ENCODE data around the gene PARVB.

The PARVB gene

GRCh38 chr22:44093791-44094190 is 69.7 kb downstream of the PARVB start:
- intact Hi-C loops (cut with DNase I; ENCODE audit: low total_unique reads): no loop called here
- peaks cover 0 to 9% (median 0%) of the 10 kb centered on the region in 4 donors for H3K4me1 ChIP-seq
- no peaks in the 10 kb centered on the region for H3K9me3 ChIP-seq
- H3K36me3 ChIP-seq: peaks cover 0 to 16% (median 0%) of the 10 kb centered on the region in 3 donors
- H3K27me3 ChIP-seq: no peaks in the 10 kb centered on the region
- TF ChIP-seq, protein P1, sequence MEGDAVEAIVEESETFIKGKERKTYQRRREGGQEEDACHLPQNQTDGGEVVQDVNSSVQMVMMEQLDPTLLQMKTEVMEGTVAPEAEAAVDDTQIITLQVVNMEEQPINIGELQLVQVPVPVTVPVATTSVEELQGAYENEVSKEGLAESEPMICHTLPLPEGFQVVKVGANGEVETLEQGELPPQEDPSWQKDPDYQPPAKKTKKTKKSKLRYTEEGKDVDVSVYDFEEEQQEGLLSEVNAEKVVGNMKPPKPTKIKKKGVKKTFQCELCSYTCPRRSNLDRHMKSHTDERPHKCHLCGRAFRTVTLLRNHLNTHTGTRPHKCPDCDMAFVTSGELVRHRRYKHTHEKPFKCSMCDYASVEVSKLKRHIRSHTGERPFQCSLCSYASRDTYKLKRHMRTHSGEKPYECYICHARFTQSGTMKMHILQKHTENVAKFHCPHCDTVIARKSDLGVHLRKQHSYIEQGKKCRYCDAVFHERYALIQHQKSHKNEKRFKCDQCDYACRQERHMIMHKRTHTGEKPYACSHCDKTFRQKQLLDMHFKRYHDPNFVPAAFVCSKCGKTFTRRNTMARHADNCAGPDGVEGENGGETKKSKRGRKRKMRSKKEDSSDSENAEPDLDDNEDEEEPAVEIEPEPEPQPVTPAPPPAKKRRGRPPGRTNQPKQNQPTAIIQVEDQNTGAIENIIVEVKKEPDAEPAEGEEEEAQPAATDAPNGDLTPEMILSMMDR (IDR thresholded peaks at IDR 0.05): no peak
- DNase-seq: no peak
- no peak overlapping the region for H3K27ac ChIP-seq
- H3K4me3 ChIP-seq: no peak overlapping the region

DNA sequence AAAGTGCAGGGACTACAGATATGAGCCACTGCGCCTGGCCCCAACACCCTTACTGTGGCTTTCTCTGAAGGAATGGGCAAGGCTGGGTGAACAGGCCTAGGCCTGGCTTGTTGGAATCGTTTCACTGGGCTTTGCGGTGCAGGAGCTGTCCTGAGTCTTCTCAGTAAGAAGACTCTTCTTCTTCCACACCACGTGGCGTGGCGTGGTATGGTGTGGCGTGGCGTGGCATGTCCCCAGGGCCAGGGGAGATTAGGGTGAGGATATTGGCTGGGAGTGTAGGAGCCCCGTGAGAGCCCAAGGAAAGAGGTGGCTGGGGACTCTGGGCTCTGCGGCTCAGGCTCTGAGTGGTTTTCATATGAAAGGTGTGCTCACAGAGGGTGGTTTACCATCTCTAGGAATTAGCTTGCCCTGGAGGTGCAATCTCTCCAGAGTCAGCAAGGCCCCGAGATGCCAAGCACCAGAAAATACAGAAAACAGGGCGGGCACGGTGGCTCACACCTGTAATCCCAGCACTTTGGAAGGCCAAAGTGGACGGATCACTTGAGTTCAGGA is 70.7 kb downstream of the PARVB start:
- Histone ChIP-seq H3K36me3 (peaks cover 0 to 16% (median 0%) of the 10 kb centered on the region in 3 donors), H3K9me3 (no peaks in the 10 kb centered on the region), H3K4me1 (no peaks in the 10 kb centered on the region), H3K27ac (no peak overlapping the region), H3K27me3 (no peaks in the 10 kb centered on the region), H3K4me3 (no peak overlapping the region)
- TF ChIP-seq, protein P1 (IDR thresholded peaks at IDR 0.05): no peak
- no peak for DNase-seq
- intact Hi-C loops (cut with DNase I; ENCODE audit: low total_unique reads): no loop called here

DNA sequence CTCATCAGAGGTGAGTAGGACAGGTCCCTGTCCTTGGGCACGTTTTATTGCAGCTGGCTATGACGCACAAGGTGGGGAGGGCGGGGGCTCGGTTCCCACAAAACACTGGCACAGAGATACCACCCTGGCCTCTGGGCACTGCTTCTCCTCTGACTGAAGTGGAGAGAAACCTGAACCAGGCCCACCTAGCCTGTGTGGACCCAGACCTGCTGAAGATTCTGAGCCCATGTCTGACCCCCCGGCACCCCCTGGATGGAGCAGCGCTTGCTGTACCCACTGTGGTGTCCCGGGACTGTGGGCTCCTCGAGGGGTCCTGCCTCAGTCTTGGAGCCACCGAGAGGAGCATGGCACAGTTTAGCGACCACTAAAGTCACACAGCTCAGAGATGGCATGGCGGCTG is 72.6 kb downstream of the PARVB start:
- Histone ChIP-seq H3K9me3 (no peaks in the 10 kb centered on the region), H3K27ac (no peak overlapping the region), H3K4me1 (no peaks in the 10 kb centered on the region), H3K36me3 (peaks cover 0 to 16% (median 0%) of the 10 kb centered on the region in 3 donors), H3K27me3 (no peaks in the 10 kb centered on the region), H3K4me3 (no peak overlapping the region)
- intact Hi-C loops (cut with DNase I; ENCODE audit: low total_unique reads): no loop called here
- TF ChIP-seq, protein P1 (IDR thresholded peaks at IDR 0.05): no peak
- DNase-seq: no peak

DNA sequence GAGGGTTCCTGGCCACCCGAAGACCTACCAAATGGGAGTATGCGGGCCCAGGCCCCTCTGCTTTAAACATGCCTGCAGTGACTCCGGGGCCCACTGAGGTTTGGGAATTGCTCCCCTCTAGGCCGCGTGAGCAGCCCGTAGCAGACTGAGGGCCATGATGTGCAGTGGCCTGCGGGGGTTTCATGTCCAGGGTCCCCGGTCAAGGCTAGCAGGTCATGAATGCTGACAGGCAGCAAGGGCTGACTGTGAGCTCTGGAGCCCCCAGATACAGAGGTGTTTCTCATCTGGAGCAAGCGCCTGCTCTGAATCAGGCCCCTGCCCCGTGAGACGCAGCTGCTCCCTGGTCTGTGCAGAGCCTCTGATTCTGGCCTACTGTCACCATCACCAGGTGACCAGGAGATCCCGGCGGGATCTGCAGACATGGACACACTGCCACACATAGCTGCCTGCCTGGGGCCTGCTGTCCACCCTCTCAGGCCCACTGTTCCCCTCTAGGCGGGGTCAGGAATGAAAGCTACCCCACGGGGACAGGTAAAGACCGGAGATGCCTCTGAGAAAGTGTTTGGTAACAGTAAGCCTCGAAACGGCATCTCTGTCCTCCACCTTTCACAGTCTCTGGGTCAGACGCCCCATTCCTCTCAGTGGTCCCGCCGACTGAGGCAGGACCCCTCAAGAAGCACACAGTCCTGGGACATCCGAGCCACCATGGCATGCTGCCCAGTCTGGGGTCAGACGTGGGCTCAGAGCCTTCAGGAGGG is 73.3 kb downstream of the PARVB start:
- Histone ChIP-seq H3K27me3 (no peaks in the 10 kb centered on the region), H3K9me3 (peaks cover 0 to 4% (median 0%) of the 10 kb centered on the region in 3 donors), H3K4me1 (no peaks in the 10 kb centered on the region), H3K4me3 (no peak overlapping the region), H3K27ac (no peak overlapping the region), H3K36me3 (peaks cover 0 to 21% (median 0%) of the 10 kb centered on the region in 3 donors)
- intact Hi-C loops (cut with DNase I; ENCODE audit: low total_unique reads): no loop called here
- TF ChIP-seq, protein P1 (IDR thresholded peaks at IDR 0.05): no peak
- DNase-seq: no peak

DNA sequence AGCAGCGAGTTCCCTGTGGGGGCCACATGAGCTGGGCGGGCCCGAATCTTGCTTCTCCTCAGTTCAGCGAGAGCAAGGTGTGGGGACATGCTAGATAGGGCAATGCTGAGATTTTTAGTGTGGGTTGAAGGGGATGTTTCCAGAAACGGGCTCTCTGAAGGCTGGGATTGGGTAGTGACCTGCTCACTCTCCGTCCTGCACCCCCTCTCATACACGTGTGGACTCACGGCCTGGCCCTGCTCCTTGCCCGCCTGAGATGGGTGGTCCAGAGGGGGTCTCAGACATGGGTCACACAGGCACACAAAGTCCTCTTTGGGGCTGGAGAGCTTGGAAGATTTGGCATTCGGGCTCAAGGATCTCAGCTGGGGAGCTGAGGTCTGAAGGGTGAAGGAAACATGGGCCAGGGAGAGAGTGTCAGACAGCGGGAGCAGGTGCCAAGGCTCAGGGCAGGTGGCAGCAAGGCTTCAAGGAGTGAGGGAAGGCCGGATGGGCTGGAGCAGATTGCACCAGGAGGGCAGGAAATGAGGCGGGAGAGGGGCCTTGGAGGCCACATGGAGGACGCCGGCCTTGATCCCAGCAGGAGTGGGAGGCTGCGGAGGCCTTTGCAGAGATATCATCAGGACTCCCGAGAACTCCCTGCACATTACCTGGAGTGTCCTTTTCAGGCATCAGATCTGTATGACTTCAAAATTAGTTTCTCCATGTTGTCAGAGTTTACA is 74.1 kb downstream of the PARVB start:
- no peak overlapping the region for H3K27ac ChIP-seq
- H3K27me3 ChIP-seq: no peaks in the 10 kb centered on the region
- intact Hi-C loops (cut with DNase I; ENCODE audit: low total_unique reads): no loop called here
- H3K4me1 ChIP-seq: no peaks in the 10 kb centered on the region
- peaks cover 0 to 4% (median 0%) of the 10 kb centered on the region in 3 donors for H3K9me3 ChIP-seq
- TF ChIP-seq, protein P1 (IDR thresholded peaks at IDR 0.05): no peak
- no peak overlapping the region for H3K4me3 ChIP-seq
- peaks cover 0 to 21% (median 0%) of the 10 kb centered on the region in 3 donors for H3K36me3 ChIP-seq
- no peak for DNase-seq
